ENCODE data around the gene OR5D16. TPM values are rescaled to one million over a fixed set of nuclear protein-coding genes. Genes with fewer than 3 reads are reported as not detected.
"Not testable (repeated sequence)": the region's sequence is repeated elsewhere in the genome, so short reads cannot be mapped to it uniquely, and the experiment has no call there.

Gene OR5D16
- total and polyA plus RNA-seq, 2 donors = not detected

DNA sequence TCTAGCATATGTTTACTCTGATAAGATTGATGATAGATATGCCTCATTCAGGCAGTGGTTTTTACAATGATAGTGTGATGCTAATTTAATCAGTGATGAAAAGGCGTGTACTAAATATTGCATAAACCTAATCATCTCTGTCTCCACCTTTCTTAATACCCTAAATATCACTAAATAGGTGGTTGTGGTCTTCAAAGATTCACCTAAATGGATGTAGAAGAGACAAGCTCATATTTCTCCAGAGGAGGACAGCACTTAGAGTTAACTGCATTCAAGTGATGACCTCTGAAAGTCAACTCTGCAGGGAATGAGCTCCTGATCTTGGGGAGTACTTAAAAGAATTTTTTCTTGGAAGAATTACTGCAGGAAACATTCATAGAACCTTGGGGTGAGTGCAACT is 44.4 kb downstream of the OR5D16 start, which contains the start of gene TRIM51:
TRIM51 (plus strand) TSS at position 301 of the 400 bp plus-strand sequence. CDS start 2,132 bp downstream, outside the sequence.
- H3K4me1 ChIP-seq (ENCODE audit: insufficient read depth); H3K4me3 ChIP-seq (ENCODE audit: low read depth, low read length); H3K27ac ChIP-seq (ENCODE audit: low read depth); DNase-seq (ENCODE audit: extremely low spot score); H3K36me3 ChIP-seq (ENCODE audit: insufficient read depth): not testable (repeated sequence)
- WGBS = 67% methylated on average over 1 of the region's 1 CpG

DNA sequence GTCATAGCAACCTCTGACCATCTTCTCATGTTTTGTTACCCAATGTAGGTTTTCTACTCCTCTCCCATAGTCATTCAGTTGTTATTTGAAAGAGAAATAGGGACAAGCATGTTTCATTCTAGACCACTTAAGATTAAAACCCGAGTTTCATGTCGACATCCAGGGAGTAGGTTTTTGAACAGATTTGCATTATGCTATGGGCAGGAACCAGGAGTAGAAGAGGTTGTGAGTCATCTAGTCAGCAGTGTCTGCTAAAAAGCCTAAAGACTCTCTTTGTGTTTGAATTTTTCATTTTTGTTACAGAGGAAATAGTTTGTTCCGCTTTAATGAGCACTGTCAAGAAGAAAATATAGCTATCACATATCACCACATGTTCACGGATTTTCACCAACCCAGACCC is 46.4 kb downstream of the OR5D16 start:
- WGBS = 85% methylated on average over 4 of the region's 4 CpGs
- not testable (repeated sequence) for H3K4me3 ChIP-seq (ENCODE audit: low read depth, low read length); H3K36me3 ChIP-seq (ENCODE audit: insufficient read depth); H3K4me1 ChIP-seq (ENCODE audit: insufficient read depth); DNase-seq (ENCODE audit: extremely low spot score); H3K27ac ChIP-seq (ENCODE audit: low read depth)

DNA sequence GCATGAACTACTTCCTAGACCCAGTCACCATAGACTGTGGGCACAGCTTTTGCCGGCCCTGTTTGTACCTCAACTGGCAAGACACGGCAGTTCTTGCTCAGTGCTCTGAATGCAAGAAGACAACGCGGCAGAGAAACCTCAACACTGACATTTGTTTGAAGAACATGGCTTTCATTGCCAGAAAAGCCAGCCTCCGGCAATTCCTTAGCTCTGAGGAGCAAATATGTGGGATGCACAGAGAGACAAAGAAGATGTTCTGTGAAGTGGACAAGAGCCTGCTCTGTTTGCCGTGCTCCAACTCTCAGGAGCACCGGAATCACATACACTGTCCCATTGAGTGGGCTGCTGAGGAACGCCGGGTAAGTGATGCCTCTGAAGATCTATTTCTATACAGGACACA is 46.9 kb downstream of the OR5D16 start:
- H3K4me1 ChIP-seq (ENCODE audit: insufficient read depth); H3K4me3 ChIP-seq (ENCODE audit: low read depth, low read length); DNase-seq (ENCODE audit: extremely low spot score); H3K27ac ChIP-seq (ENCODE audit: low read depth); H3K36me3 ChIP-seq (ENCODE audit: insufficient read depth): not testable (repeated sequence)
- 87% methylated on average over 9 of the region's 9 CpGs for WGBS

Small RNA genes lying within 50 kb of the gene (small RNA-seq; reads per million reads assigned to genes)
- gene AC036111.3 = not detected

Other genes with a start within 250 kb of the OR5D16 start
- gene OR4C11, start 231.1 kb upstream of the OR5D16 start, total RNA-seq = not detected
- not detected for gene OR4C11, start 231.1 kb upstream of the OR5D16 start, polyA plus RNA-seq
- gene OR4P4, start 203.6 kb upstream of the OR5D16 start, total RNA-seq = not detected
- not detected for gene OR4P4, start 203.6 kb upstream of the OR5D16 start, polyA plus RNA-seq
- gene OR4S2, start 190.4 kb upstream of the OR5D16 start, total RNA-seq = not detected
- gene OR4S2, start 190.4 kb upstream of the OR5D16 start, polyA plus RNA-seq = not detected
- not detected for gene OR4C6, start 176.6 kb upstream of the OR5D16 start, total RNA-seq
- not detected for gene OR4C6, start 176.6 kb upstream of the OR5D16 start, polyA plus RNA-seq
- not detected for gene OR5D13, start 65.3 kb upstream of the OR5D16 start, total RNA-seq
- not detected for gene OR5D13, start 65.3 kb upstream of the OR5D16 start, polyA plus RNA-seq
- gene OR5D14, start 43.2 kb upstream of the OR5D16 start, total RNA-seq = not detected
- gene OR5D14, start 43.2 kb upstream of the OR5D16 start, polyA plus RNA-seq = not detected
- gene OR5L1, start 27.4 kb upstream of the OR5D16 start, total RNA-seq = not detected
- not detected for gene OR5L1, start 27.4 kb upstream of the OR5D16 start, polyA plus RNA-seq
- gene OR5D18, start 19.1 kb upstream of the OR5D16 start, total RNA-seq = not detected
- gene OR5D18, start 19.1 kb upstream of the OR5D16 start, polyA plus RNA-seq = not detected
- not detected for gene OR5L2, start 11.5 kb upstream of the OR5D16 start, total RNA-seq
- gene OR5L2, start 11.5 kb upstream of the OR5D16 start, polyA plus RNA-seq = not detected
- not detected for gene TRIM51, start 44.5 kb downstream of the OR5D16 start, total RNA-seq
- gene TRIM51, start 44.5 kb downstream of the OR5D16 start, polyA plus RNA-seq = not detected
- not detected for gene OR5W2, start 75.8 kb downstream of the OR5D16 start, total RNA-seq
- gene OR5W2, start 75.8 kb downstream of the OR5D16 start, polyA plus RNA-seq = not detected
- gene OR5I1, start 97.6 kb downstream of the OR5D16 start, total RNA-seq = not detected
- not detected for gene OR5I1, start 97.6 kb downstream of the OR5D16 start, polyA plus RNA-seq
- not detected for gene OR10AG1, start 131.2 kb downstream of the OR5D16 start, total RNA-seq
- not detected for gene OR10AG1, start 131.2 kb downstream of the OR5D16 start, polyA plus RNA-seq
- gene OR5F1, start 155.9 kb downstream of the OR5D16 start, total RNA-seq = not detected
- gene OR5F1, start 155.9 kb downstream of the OR5D16 start, polyA plus RNA-seq = not detected
- gene OR5AS1, start 188.9 kb downstream of the OR5D16 start, total RNA-seq = not detected
- gene OR5AS1, start 188.9 kb downstream of the OR5D16 start, polyA plus RNA-seq = not detected